NCI-H69 (cell line): Measurements from ENCODE around the gene PLD2.
"Not testable (repeated sequence)": the region's sequence is repeated elsewhere in the genome, so short reads cannot be mapped to it uniquely, and the experiment has no call there.

ENCODE experiments used
- DNase-seq: peaks from one replicate; lab custom pipeline; 2025; lab: John Stamatoyannopoulos, UW

Gene PLD2

GRCh38 chr17:4858068-4858881 lies 51.3 kb downstream of the PLD2 start:
- DNase-seq: peak; percentile 3

GRCh38 chr17:4858882-4859260 lies 51.9 kb downstream of the PLD2 start:
- DNase-seq: no peak

- no peak for DNase-seq
These were observed 53.1 kb downstream of the PLD2 start for GRCh38 chr17:4859816-4860625.

GRCh38 chr17:4860651-4861050 lies 53.7 kb downstream of the PLD2 start:
- DNase-seq: no peak

GRCh38 chr17:4861052-4861451 lies 54.1 kb downstream of the PLD2 start:
- no peak for DNase-seq

- DNase-seq: no peak
These were observed 55.8 kb downstream of the PLD2 start for GRCh38 chr17:4862720-4863119.

GRCh38 chr17:4863321-4863720 lies 56.4 kb downstream of the PLD2 start:
- no peak for DNase-seq

- DNase-seq: not testable (repeated sequence)
These were observed 60.6 kb downstream of the PLD2 start for GRCh38 chr17:4867535-4867934.

- not testable (repeated sequence) for DNase-seq
These were observed 62.4 kb downstream of the PLD2 start for GRCh38 chr17:4869058-4869998.

- DNase-seq: no peak
These were observed 63.9 kb downstream of the PLD2 start for GRCh38 chr17:4870855-4871254.

- DNase-seq: no peak
These were observed 65.8 kb downstream of the PLD2 start for GRCh38 chr17:4872786-4873185.
